Cerebellar nuclear complex (tissue), 1 donor: Measurements from ENCODE around the gene FOXP2.
"Not testable (repeated sequence)": the region's sequence is repeated elsewhere in the genome, so short reads cannot be mapped to it uniquely, and the experiment has no call there.

ENCODE experiments used
- DNase-seq, 2 experiments: peaks; one replicate each; lab custom pipeline; 2025; lab: John Stamatoyannopoulos, UW

Gene FOXP2

DNA sequence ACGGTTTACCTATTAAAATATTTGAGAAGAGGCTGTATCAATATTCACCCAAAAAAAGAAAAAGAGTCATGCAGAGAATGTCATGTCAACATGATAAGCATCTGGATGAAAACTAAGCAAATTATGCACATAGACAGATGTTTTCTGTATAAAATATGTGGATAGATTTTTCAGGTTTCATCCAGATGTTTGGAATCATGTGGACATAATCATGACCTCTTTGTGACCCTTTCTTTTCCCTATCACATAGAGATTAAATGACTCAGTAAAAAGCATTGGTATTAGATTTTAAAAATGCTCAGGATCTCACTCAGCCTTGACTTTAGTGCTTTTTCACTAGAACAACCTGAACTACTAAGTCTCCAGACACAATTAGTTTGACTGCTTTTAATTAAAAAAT lies 90.0 kb downstream of the FOXP2 start:
- no peak for DNase-seq

GRCh38 chr7:114507381-114507780 lies 92.8 kb downstream of the FOXP2 start:
- DNase-seq: no peak

DNA sequence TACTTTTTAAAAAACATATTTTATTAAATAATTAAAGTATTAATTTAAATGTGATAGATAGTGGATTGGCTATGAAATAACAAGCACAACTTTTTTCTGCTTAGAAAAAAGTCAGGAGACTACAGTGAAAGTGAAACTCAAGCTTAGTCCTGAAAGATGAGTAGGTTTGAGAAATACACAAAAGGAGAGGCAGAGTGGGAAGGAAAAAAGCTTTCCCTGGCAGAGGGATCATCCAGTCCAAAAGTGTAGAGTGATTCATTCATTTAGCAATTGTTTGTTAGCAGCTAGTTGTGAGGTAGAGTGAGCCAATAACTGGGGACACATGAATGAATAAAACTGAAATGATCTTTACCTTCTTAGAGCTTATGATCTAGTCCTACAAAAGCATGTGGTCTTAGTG lies 93.5 kb downstream of the FOXP2 start:
- no peak for DNase-seq

GRCh38 chr7:114510824-114511223 lies 96.2 kb downstream of the FOXP2 start:
- not testable (repeated sequence) for DNase-seq

- no peak for DNase-seq
Observed at GRCh38 chr7:114519240-114519639, 104.6 kb downstream of the FOXP2 start.

GRCh38 chr7:114522081-114522480 lies 107.5 kb downstream of the FOXP2 start:
- no peak for DNase-seq

- DNase-seq: no peak
Observed at GRCh38 chr7:114527589-114527988, 113.0 kb downstream of the FOXP2 start.

- no peak for DNase-seq
Observed at GRCh38 chr7:114530057-114530611, 115.5 kb downstream of the FOXP2 start.

GRCh38 chr7:114531326-114531725 lies 116.7 kb downstream of the FOXP2 start:
- no peak for DNase-seq

- DNase-seq: no peak
Observed at GRCh38 chr7:114533131-114533530, 118.5 kb downstream of the FOXP2 start.

GRCh38 chr7:114534953-114535352 lies 120.3 kb downstream of the FOXP2 start:
- DNase-seq: no peak

GRCh38 chr7:114539575-114539974 lies 125.0 kb downstream of the FOXP2 start:
- no peak for DNase-seq

DNA sequence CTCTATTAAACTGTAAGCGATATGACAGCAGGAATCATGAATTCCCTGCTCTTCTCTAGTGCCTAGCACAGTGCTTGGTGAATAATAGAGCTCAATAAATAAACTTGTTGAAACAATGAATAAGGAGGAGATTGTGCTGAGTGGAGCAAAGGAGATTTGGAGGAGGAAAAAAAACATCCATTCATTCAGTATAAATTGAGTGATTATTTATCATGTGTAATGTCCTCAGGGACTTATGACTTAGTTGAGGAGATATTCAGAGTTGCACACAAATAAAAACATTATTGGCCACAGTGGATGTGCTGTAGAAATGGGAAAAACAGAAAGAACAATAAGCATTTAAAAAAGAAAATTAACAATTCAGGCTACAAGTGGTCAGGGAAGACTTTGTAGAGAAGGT lies 125.7 kb downstream of the FOXP2 start:
- no peak for DNase-seq

- not testable (repeated sequence) for DNase-seq
Observed at GRCh38 chr7:114547346-114547745, 132.7 kb downstream of the FOXP2 start.

DNA sequence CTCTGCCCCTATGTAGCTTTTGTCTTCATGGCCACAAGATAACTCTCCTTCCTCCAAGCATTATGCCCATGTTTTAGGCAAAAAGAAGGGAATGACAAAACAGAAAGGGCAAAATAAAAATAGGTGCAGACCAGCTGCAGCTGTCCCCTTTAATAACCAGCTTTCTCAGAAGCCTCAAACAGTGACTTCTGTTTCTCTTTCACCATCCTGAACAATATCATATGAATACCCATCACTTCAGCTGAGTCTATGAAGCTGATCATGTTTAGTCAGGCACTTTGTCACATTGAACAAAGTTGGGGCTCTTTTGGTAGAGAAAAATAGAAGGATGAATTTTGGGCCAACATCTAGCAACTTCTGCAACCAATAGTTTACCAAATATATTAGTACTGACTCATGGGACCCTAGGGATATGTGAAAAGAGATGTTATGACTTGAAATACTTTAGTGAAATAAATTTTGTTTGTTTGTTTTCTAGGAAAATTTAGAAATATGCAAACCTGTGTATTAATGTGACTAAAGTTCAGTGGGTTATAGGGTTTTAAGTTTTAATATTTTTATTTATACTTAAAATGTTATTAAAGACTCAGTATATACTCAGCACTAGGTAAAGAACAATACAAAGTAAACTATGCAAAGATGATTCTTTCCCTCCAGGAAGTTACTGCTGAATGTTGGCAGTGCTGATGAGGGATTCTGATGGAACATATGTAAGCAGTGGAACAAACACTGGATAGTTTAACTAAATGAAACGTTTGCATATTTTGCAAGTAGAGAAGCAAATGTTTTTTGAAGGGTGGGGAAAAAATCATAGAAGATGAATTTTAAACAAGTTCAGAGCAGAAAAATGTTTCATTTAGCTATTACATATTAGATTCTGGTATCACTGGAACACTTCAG lies 133.7 kb downstream of the FOXP2 start:
- DNase-seq: no peak

DNA sequence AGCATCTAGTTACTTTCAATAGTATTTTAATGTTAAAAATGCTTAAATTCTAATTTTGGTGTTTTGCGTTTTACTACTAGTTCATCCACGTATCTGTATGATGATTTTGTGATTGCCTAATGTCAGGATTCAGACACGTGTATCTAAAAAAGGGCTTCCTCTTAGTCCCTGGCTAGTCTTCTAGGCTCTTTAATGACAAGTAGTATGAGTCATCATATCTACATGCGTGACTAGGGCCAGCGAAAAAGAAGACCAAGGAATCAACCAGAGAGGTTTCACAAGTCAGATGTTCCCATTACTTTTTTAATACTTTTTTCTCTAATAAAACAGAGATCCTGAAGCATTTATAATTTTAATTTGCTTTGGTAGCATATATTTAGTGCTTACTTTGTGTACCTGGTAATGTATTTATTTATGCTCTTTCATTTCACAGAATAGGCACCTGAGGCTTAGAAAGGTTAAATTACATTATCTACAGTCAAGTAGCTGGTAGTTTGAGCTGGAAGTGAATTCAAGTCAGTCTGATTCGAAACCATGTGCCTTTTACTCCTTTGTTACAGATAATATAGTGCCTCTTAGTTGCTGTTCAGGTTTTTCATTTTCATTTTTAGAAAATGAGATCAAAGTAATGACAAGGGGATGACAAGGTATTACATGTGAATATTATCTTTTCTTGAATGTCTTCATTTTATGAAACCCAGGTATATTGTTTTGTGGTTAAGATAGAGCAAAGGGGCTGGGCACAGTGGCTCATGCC lies 140.3 kb downstream of the FOXP2 start:
- DNase-seq: no peak

DNA sequence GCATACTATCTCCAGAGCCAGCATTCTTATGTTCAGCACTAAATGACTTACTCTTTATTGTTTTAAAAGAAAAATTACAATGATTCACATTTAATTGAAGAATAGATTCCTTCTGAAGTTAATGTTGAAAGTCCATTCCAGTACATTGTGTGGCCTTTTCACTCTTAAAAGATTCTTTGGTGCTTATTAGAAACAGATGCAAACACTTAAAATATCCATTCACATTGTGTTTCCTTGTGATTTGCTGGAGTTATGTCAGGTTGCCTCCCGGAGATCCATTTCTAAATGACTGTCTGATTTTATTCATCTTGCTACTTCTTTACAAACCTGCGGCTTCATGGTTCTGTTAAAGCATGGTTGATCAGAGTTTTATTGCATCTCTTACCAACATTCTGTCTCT lies 152.8 kb downstream of the FOXP2 start:
- no peak for DNase-seq

DNA sequence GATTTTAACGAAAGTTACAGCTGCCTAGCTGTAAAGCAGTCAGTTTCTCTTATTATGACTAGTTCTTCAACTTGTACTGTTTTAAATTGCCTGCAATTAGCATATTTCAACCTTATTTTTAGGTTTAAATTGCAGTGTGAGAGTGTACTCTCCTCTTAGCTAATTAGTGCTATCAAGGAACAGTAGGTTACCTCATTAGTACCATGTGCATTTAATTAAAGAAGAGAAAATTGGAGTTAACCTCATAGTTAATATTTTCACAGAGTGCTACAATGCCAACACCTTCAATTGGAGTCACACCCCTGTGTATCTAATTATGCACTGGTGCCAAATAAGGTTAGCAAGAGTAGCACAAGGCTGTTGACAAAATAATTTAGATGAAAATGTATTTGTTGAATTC lies 154.6 kb downstream of the FOXP2 start:
- no peak for DNase-seq

- no peak for DNase-seq
Observed at GRCh38 chr7:114574384-114574783, 159.8 kb downstream of the FOXP2 start.

DNA sequence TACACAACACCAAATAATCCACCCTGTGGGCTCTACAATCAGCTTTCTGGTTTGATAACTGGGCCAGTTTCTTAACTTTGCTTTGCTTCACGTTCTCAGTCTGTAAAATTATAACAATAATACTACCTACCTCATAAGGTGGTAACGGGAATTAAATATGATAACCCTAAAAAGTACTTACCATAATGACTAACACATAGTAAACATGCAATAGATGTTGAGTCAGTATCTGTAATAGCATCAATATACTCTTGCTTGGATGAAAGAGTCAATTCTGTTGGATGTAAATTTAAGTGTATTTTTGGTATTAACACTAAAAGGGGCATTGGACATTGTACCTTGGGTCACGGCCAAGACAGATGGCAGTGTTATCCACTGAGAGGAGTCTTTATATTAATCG lies 160.5 kb downstream of the FOXP2 start:
- DNase-seq: no peak

DNA sequence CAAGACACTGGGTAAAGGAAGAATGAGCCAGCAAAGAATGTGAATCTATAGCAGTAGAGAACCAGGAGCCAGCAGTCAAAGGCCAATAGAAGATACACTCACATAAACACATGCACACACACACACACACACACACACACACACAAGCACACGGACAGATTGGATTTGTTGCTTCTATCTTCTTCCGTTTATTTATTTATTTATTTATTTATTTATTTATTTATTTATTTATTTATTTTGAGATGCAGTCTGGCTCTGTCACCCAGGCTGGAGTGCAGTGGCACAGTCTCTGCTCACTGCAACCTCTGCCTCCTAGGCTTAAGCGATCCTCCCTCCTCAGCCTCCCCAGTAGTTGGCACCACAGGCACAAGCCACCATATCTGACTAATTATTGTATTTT lies 166.3 kb downstream of the FOXP2 start:
- DNase-seq: not testable (repeated sequence)

DNA sequence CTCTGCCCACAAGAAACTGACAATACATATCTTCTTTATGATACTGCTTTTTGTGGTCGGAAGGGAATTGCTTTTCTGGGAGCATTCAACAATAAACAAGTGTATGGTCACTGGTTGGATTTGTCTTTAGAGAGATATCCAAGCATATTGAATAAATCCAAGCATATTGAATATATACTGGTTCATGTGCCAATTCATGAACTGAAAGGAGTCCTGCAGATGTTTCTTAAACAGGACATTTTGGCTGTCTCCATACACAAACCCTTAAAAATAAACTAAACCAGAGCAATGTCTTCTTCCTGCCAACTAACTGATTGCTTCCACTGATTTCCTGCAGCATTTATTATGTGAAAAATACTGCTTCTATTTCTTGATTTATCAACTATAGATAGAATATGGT lies 173.9 kb downstream of the FOXP2 start:
- DNase-seq: no peak

- DNase-seq: no peak
Observed at GRCh38 chr7:114589436-114589835, 174.8 kb downstream of the FOXP2 start.
